GM21619 (cell line): ENCODE results near the gene WDR45B.

Experiments
- ATAC-seq: cut with Tn5 transposase; IDR thresholded peaks from one replicate; pipeline ENCODE4 v1.9.1; 2021; ENCODE audit not compliant: unreplicated experiment

WDR45B gene

DNA sequence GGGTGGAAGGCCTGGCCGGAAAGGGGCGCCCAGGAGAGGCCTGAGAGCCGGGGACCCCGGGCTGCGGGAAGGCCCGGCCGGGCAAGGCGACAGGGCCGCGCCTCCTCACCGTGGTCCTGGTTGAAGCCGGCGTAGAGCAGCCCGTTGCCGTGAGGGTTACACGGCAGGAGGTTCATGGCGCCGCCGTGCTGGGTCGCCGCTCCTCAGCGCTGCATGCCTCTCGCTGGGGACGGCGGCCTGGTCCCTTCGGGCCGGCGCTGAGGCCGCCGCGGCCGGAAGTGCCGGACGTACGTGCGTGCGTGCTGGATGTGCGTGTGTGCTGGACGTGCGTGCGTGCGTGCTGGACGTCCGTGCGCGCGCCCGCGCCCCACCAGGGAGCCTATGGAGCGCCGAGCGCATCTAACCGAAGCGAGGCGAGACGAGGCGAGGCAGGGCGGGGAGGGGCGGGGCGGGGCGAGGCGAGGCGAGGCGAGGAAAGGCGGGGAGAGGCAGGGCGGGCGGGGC is at the start of gene WDR45B:
Gene WDR45B, minus strand, starts transcription at position 280 of the 504 bp plus-strand sequence. Its CDS starts 104 bp downstream, at position 176.
- peak; percentile 73 for ATAC-seq

DNA sequence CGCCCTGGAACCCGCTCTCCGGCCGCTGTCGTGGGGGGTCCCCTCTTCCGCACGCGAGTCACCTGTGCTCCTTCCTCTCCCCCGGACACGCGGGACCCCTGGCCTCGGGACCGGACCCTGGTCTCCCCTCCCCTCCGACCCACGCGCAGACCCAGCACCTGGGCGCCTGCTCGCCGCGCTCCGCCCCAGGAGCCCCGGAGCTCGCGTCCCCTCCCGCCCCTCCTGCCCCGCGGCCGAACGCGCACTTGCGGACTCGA is 49.5 kb upstream of the WDR45B start:
- ATAC-seq, result no peak

DNA sequence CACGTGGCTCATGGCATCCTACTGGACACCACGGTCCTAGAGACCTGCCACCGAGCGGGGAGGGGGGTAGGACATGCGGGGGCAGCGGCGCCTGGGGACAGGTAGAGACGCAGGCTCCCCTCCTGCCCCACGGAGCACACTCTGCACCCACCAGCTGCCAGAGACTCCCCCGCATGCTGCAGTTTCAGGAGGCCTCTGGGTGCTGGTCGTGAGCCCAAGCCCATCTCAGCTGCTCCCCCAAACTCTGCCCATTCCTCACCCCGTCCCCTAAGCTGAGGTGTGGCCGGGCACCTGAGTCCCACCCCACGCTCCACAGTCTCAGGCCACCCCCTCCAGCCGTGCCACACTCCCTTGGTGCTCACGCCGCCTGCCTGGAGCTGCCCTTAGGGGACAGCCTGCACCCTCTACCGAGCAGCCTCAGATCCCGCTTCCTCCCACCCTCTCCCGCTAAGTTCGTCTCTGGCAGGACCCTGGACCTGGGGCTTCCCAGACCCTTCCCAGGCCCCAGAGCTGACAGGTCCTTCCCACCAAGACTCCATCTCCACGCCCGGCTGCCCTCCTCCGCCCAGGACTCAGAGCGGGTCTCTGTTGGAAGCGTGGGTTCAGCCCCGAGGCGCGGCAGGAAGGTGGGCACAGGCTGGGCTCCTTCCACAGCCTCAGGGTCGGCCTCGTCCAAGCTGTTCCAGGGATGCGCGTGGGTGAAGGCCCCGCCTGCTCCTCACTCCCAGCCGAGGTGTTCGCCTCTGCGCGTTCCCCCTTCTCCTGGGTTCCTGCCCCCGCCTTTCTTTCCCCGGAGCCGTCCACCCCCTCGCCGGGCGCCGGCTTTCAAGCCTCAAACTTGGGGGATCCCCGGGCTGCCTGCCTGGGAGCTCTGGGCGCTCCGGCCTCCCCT is 48.9 kb upstream of the WDR45B start:
- no peak for ATAC-seq

DNA sequence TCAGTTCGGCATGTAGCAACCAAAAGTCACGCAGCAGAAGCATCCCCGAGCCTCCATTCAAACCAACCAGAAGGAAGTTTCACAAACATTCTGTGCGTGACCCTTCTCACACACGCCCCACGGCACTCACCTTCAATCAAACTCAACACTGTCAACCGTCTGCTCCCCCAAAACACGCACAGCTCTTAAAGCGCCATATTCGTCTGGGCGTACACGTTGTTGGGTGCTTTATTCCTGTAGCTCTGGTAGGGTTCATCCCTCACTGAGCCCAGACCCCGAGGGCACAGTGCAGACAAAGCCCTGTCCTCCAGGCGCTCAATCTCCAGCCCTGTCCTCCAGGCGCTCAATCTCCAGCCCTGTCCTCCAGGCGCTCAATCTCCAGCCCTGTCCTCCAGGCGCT is 48.0 kb upstream of the WDR45B start:
- ATAC-seq, result no peak

DNA sequence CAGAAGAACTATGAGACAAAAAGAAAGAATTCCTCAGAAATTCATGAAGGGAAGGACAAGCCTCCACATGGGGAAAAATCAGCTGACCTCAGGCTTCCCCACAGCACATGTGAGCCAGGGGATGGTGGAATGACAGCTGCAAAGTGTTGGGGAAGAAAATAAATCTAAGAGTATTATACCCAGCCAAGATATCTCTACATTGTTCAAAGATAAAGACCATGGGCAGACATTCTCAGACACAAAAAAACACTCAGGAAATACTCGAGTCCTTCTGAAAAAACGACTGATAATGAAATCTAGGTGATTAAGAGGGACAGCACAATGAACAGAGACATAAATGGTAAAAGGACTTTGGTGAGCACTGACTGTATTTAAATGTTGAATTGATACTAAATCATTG is 46.4 kb upstream of the WDR45B start:
- ATAC-seq, result no peak

DNA sequence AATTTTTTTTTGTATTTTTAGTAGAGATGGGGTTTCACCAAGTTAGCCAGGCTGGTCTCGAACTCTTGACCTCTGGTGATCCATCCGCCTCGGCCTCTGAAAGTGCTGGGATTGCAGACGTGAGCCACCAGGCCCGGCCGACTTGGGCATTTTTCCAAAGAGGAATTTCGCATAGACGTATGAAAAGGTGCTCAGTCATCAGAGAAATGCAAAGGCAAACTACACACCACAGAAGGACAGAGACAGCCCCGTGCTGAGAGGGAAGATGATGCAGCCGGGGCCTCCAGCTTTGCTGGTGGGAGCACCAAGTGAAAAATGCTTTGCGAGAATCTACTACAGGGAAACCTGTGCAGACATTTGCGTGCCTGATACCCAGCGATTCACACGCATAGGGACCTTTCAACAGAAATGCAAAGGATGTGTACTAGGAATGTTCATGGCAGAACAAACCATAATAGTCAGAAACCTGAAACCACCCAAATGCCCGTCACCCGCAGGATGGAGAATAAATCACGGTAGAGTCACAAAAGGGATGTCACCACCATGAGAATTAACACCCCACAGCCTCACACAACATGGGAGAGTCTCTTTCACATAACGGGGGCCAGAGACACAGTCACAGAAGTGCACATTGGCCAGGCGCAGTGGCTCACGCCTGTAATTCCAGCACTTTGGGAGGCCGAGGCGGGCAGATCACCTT is 45.1 kb upstream of the WDR45B start:
- no peak for ATAC-seq

DNA sequence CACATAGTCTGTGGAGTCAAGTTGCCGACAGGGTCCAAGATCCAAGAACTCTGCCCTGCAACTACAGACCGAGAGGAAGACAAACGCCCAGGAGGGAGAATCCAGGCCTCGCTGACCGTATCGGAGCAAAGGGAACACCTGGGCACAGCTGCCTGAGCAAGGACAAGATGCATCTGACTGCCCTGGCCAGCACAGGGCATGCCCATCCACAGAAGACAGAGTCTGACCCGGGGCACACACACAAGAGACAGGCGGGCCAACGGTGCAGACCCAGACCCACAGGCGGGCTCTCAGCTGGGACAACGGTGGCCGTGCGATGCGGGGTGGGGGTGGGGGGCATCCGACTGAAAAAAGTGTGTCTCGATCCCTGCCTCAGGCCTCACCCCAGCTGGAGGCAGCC is 44.0 kb upstream of the WDR45B start:
- no peak for ATAC-seq

DNA sequence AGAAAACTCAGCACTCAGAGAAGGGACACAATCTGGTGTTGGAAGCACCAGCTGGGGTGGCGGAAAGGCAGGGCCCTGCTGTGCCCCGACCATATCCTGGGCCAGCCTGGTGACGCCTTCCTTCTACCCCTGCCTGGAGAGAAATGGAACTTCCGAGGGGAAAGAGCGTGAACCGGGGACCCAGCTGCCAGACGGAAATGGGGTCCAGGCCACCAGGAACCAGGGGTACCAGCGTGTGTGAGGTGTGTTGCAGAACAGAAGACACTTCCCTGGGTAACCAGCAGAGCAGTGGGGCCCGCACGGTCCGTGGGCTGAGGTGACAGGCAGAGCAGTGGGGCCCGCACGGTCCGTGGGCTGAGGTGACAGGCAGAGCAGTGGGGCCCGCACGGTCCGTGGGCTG is 43.5 kb upstream of the WDR45B start:
- no peak for ATAC-seq

DNA sequence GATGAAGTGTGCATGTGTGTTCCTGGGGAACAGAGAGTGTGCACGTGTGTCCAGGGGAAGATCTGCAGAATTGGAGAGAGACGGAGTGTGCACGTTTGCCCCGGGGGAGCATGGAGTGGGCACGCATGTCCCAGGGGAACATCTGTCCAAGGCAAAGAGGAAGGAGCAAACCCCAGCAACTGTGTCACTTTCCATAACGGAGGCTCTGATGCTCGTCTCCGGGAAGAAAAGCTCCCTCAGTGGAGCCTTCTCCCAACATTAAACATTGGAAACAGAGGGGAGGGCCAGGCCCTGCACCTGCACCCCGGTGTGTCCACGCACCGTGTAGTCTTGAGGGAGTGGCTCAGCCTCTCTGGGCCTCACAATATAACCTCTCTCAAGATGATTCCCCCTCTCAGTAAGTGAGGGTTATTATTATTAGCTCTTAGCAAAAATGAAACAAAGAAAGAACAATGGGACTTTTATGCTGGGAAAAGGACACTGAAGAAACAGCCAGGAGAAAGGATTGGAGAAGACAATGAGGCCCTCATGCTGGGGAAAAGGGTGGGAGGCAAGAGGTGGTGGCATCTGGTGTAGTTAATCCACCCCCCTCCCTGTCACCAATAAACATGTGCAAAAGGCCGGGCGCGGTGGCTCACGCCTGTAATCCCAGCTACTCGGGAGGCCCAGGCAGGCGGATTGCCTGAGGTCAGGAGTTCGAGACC is 42.7 kb upstream of the WDR45B start:
- no peak for ATAC-seq

DNA sequence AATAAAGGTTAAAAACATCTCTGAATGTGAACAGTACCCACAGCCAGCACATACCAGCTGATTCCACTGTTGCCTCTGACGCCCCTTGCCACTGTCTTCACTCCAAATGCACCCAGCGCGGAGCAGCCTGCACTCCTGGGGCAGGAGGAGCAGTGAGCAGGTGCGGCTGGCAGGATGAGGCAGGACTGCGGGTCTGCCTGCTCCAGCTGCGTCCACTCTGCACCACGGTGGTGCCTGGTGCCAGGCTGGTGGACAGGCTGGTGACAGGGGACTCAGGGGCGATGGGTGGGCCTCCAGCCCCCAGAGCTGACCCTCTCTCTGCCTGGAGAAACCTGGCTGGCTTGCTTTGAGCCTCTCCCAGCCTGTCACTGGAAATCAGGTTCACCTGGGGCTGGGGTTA is 40.8 kb upstream of the WDR45B start:
- ATAC-seq, result no peak

DNA sequence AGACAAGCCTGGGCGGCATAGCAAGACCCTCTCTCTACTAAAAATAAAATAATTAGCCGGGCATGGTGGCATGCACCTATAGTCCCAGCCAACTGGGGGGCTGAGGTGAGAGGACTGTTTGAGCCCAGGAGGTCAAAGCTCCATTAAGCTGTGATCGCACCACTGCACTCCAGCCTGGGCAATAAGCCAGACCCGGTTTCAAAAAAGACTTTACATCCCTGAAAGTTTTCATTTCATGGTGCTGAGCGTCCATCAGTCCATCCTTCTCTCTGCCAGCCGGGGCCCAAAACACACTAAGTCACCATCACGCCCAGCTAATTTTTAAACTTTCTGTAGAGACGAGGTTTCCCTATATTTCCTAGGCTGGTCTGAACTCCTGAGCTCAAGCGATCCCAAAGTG is 39.6 kb upstream of the WDR45B start:
- no peak for ATAC-seq

DNA sequence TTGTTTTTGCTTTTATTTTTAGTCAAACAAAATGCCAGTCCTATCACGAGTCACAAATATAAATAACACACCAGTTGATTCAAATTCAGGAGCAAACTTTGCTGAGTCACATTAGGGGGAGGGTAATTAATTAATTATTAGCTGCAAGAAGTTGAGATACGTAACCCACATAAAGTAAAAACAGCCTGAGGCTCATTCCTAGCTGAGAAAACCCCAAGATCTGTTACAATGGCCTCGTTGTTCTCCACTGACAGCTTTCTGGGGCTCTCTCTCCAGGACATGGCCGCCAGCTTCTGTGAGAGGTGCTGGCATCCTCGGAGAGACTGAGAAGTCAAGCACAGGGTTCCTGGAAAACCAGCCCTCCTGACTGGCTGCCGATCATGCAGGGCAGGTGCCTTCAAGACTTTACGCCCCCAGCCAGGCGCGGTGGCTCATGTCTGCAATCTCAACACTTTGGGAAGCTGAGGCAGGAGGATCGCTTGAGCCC is 39.2 kb upstream of the WDR45B start:
- no peak for ATAC-seq

DNA sequence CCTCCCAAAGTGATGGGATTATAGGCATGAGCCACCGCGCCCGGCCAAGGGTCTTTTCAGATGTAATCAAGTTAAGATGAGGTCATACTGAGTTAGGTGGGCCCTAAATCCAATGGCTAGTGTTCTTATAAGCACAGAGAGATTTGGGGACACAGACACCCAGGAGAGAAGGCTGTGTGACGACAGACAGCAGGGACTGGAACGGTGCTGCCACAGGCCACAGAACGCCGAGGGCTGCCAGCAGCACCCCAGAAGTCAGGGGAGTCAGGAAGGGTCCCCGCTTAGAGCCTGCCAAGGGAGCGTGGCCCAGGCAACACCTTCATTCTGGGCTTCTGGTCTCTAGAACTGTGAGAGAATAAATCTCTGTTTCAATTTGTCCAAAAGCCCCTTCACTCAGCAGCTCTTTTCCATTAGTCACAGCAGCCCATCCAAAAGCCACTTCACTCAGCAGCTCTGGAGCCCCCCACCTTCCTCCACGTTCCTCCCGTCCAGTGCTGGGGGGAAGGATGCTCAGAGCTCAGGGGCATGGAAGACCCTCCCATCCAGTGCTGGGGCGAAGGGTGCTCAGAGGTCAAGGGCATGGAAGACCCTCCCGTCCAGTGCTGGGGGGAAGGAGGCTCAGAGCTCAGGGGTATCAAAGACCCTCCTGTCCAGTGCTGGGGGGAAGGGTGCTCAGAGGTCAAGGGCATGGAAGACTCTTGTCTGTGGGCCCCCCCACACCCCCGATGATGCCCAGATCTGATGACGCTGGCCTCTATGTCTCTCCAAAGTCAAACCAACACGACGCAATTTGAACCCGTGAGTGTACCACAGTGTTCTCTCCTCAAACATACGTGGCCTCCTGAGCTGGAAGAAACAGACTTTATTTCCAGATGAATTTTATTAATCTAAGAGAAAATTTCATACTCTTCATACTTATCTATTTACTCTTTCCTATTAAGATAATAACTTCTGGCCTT is 38.4 kb upstream of the WDR45B start:
- no peak for ATAC-seq

DNA sequence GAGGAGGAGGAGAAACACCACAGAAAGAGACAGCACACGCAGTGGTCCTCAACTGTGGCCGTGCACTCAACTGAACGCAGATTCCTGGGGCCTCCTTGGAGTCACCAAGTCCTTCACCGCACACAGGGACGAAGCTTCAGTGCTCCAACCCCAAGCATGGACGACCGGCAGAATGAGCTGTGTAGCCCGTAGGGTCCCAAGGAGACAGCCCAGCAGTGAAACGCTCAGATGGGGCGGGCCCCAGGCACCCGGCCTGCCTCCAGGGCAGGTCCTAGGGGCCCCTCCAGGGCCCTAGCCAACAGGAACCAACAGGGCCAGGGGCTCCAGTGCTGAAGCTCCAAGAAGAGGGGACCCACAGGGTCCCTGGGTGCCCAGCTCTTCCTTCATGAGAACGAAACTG is 37.0 kb upstream of the WDR45B start:
- no peak for ATAC-seq

DNA sequence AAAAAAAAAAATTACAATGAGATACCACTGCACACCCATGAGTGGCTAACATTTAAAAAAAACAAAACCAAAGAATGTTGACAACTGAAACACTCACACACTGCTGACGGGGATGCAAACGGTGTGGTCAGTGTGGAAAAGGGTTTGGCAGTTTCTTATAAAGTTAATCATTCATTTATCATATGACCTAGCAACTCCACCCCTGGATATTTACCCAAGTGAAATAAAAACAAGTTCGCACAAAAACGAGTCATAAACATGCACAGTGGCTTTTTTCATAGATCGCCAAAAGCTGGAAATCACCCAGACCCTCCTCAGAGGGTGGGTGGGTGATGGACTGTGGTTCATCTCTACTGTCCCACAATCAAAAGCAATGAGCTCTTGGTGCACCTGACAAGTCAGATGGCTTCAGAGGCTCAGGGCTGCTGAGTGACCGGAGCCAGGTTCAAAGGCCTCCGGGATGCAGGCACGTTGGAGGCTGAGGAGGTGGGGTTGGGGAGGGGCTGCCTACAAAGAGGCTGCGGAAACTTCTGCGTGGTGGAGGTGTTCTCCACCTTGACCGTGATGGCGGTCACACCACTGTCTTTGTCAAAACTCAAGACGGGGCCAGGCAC is 36.1 kb upstream of the WDR45B start:
- ATAC-seq, result peak; percentile 56

DNA sequence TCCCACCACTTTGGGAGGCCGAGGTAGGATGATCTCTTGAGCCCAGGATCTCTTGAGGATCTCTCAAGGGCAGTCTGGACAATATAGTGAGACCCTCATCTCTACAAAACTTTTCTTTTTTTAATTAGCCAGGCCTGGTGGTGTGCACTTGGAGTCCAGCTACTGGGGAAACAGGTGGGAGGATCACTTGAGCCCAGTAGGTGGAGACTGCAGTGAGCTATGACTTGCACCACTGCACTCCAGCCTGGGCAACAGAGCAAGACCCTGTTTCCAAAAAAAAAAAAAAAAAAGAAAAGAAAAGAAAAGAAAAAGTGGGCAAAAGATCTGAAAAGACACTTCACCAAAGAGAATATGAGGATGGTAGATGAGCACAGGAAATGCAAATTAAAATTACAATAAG is 35.3 kb upstream of the WDR45B start:
- no peak for ATAC-seq

DNA sequence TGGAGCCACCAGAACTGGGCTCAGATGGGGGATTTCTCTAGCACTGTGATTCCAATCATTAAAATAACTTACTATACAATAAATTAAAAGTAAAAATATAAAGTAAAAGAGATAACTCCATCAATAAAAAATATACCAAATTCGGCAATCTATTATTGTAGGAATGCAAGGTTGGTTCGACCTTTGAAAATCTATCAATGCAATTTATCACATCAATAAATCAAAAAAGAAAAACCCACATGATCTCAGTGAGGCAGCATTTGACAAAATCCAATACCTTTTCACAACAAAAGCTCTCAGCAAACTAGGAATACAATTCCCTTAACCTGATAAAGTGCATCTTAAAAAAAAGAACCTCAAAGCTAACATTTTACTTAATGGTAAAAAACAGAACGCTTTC is 33.3 kb upstream of the WDR45B start:
- ATAC-seq, result no peak

DNA sequence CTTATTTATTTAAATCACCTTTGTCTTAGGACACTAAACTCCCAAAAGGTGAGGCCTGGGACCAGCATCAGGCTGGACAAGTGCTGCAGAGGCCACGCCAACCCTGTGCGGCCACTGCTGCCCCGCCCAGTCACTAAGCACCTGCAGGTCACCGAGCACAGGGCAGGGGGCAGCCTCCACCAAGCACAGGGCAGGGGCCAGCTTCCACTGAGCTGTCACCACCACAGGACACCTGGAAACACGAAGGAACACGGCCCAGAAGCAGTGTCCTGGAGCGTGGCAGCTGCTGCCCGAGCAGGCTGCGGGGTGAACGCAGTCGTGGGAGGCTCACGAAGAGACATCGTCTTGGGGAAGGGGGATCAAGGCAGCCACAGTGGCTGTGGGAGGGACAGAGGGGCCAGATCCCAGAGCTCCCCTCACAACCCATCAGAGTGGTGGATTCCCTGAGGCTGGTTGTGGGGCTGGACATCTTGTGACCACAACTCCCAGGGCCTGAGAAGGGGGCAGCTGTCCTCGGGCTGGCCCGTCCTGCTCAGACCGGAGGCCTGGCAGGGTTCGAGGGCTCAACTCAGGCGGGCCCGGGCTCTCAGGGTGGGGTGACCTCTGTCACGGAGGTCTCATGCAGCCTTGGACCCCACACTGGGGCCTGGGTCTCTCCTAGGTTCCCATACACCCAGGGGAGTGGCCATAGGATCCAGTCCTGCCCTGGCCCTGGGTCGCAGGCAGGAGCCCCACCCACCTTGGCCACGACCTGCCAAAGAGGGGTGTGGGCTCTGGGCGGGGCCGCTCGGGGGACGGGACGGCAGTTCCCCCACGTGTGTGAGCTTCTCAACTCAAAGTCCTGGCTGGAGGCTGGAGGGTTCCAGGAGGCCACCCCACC is 31.6 kb upstream of the WDR45B start:
- ATAC-seq, result no peak

DNA sequence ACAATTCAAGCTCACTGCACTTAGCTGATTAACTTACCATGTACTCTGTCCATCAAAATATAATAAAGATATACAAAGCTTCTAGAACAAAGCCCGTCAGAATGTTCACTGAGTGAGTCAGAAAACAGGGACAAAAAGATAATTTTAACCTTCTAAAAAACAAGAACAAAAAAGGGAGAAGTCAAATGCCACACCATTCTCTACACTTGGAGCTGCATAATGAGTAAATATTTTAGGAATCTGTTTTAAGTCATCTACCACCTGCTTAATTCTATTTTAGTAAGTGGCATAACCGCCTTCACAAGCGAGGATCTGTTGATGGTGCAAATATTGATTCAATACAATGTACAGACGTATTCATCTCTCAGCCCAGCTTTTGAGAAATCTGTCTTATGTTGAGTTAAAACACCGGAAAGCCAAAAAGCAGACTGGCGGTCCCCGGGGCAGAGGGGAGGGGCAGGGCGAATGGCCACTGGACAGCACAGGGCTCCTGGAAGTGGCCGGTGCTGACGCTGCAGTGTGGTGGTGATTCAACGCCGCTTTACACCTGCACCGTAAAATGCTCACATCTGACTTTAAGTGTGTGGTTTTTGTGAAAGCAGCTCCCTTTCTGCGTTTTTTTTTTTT is 30.1 kb upstream of the WDR45B start:
- ATAC-seq, result no peak
